Cardiac fibroblast (primary cell): ENCODE measurements around the gene UBE2J2.

Source experiments
- DNase-seq, 2 donors: peaks; one replicate each; pipeline versions ENCODE4 v3.0.0 to v3.0.0-alpha.2; 2010; ENCODE audit warnings: low read depth in 2 of 2
- H3K4me3 ChIP-seq, 2 donors: replicated peaks in 1 of 2; 1 replicate in 1 of 2; 2 replicates in 1 of 2; pipeline ENCODE4 v1.5.1; 2011; ENCODE audit warnings: low read depth in 2 of 2, low read length in 2 of 2, mild to moderate bottlenecking in 2 of 2, moderate library complexity in 1 of 2
- CTCF ChIP-seq: IDR thresholded peaks from one replicate; pipeline ENCODE4 v1.5.1; 2011; ENCODE audit warnings: low read depth, mild to moderate bottlenecking, low read length, inconsistent platforms

The UBE2J2 gene

GRCh38 chr1:1219341-1219740 lies 54.3 kb downstream of the UBE2J2 start:
- no peak for DNase-seq
- no peak overlapping the region for H3K4me3 ChIP-seq
- TF ChIP-seq CTCF: no peak

- no peak overlapping the region for H3K4me3 ChIP-seq
- no peak for DNase-seq
- TF ChIP-seq CTCF: no peak
These were observed 55.0 kb downstream of the UBE2J2 start for GRCh38 chr1:1218524-1219200.

- DNase-seq: peak in 1 of 2 donors; percentile 30
- no peak overlapping the region for H3K4me3 ChIP-seq
- TF ChIP-seq CTCF: no peak
These were observed 55.8 kb downstream of the UBE2J2 start for GRCh38 chr1:1217621-1218523.

- no peak for DNase-seq
- no peak overlapping the region for H3K4me3 ChIP-seq
- no peak for TF ChIP-seq CTCF
These were observed 56.7 kb downstream of the UBE2J2 start for GRCh38 chr1:1216770-1217620.

- TF ChIP-seq CTCF: no peak
- no peak for DNase-seq
- no peak overlapping the region for H3K4me3 ChIP-seq
These were observed 57.6 kb downstream of the UBE2J2 start for GRCh38 chr1:1215881-1216605.

GRCh38 chr1:1215080-1215676 lies 58.5 kb downstream of the UBE2J2 start:
- H3K4me3 ChIP-seq: no peak overlapping the region
- TF ChIP-seq CTCF: no peak
- DNase-seq: no peak
